Spinal cord (tissue), 10 donors: ENCODE data around the gene TBC1D30. TPM values are rescaled to one million over a fixed set of nuclear protein-coding genes. Genes with fewer than 3 reads are reported as not detected.

Experiments used
- DNase-seq, 6 donors: peaks; one replicate each; pipeline versions ENCODE4 v3.0.0 to v3.0.0-alpha.2; 2013 to 2015; ENCODE audit warnings: low spot score in 6 of 6, low read depth in 4 of 6
- H3K27ac ChIP-seq: one replicate; pipeline ENCODE4 v1.5.1; 2013; ENCODE audit warnings: low read depth, low read length, control low read depth
- H3K27me3 ChIP-seq: one replicate; pipeline ENCODE4 v1.6.1; 2013; ENCODE audit warnings: low read length; ENCODE audit not compliant: control insufficient read depth, insufficient read depth
- H3K36me3 ChIP-seq: one replicate; pipeline ENCODE4 v1.6.1; 2013; ENCODE audit warnings: low read length; ENCODE audit not compliant: control insufficient read depth, insufficient read depth
- H3K4me1 ChIP-seq: one replicate; pipeline ENCODE4 v1.6.1; 2013; ENCODE audit warnings: low read length; ENCODE audit not compliant: control insufficient read depth, insufficient read depth
- H3K4me3 ChIP-seq: one replicate; pipeline ENCODE4 v1.5.1; 2013; ENCODE audit warnings: low read depth, low read length, control low read depth
- H3K9me3 ChIP-seq: one replicate; pipeline ENCODE4 v1.6.1; 2013; ENCODE audit warnings: low read length; ENCODE audit not compliant: control insufficient read depth, insufficient read depth
- WGBS: methylation state at CpG from one replicate; pipeline ENCODE4 v1.1.5; 2013; ENCODE audit warnings: missing lambda C conversion rate; ENCODE audit not compliant: insufficient coverage; 5-methylcytosine and 5-hydroxymethylcytosine counted together
- polyA plus RNA-seq, 2 donors: library from polyadenylated mRNA; unstranded; fragments of 120-200 nt; gene quantifications; one replicate each; pipeline ENCODE4 v1.2.1, GENCODE V29; 2013; ENCODE audit not compliant: insufficient read length in 2 of 2
- total RNA-seq, 2 donors: library from RNA; depleted of rRNA in 1 of 2; stranded (reverse); fragments of 120-200 nt in 1 of 2; fragments of >200 nt in 1 of 2; gene quantifications; one replicate each; pipeline versions ENCODE4 v1.2.3 to v1.2.4, GENCODE V29; 2013 to 2014
- donor health status: healthy.

The TBC1D30 gene
- total and polyA plus RNA-seq, 4 donors = 9.0 to 21.1 (median 18.8) TPM

DNA sequence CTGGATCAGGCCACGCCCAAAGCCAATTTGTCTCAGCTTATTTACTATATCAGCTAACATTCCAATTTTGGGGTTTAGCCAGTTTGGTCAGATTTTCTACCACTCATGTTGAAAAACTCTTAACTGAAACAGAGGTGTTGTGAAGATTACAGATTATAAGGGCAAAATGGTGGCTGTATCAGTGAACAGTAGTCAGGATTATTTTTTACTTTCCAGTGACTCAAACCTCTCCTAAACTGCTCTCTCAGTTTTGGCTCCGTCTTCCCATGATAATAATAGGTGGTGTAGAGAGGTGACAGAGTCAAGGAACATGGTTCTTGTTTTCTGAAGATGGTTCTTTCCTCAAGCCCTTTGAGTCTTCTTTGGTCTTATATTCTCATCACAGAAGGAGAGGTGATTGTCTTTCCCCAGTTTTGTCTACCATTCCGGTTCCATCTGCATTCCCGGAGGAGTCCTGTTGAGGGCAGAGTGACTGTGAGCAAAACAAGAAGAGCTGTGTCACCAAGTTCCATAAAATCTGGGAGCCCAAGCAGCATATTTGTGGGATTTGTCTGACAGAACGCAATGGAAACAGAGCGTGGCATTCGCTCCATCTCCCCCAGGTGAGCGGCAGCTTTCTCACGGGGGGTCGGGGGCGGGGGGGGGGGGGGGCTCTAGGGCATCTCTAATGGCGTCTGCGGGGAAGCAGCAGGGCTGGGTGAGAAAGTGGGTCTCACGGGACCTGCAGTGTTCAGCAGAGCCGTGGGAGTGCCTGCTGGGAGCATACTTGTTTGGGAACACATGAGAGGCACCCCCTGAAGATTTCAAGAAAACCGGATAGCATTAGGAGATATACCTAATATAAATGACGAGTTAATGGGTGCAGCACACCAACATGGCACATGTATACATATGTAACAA lies 59.1 kb downstream of the TBC1D30 start:
- Histone ChIP-seq H3K4me1 (no peaks in the 10 kb centered on the region), H3K27ac (no peak overlapping the region), H3K4me3 (no peak overlapping the region), H3K9me3 (no peaks in the 10 kb centered on the region), H3K27me3 (no peaks in the 10 kb centered on the region), H3K36me3 (no peaks in the 10 kb centered on the region)
- WGBS = 59% methylated on average over 5 of the region's 17 CpGs
- DNase-seq = no peak

DNA sequence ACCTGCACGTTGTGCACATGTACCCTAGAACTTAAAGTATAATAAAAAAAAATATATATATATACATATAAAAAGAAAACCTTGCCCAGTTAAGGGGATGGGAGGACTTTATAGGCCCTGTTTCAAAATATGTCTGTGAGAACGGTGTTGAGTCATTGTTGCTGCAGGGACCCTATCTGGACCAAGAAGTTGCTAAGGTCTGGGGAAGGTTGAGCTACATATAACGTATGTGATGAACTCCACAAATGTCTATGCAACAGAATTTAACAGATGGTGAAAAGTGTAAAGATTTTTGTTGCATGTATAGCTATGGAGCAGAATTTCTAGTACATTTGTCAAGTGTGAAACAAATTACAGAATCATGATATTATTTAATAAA lies 59.7 kb downstream of the TBC1D30 start:
- Histone ChIP-seq H3K4me1 (no peaks in the 10 kb centered on the region), H3K36me3 (no peaks in the 10 kb centered on the region), H3K9me3 (no peaks in the 10 kb centered on the region), H3K27ac (no peak overlapping the region), H3K27me3 (no peaks in the 10 kb centered on the region), H3K4me3 (no peak overlapping the region)
- no peak for DNase-seq
- WGBS = 100% methylated on average over 1 of the region's 3 CpGs

DNA sequence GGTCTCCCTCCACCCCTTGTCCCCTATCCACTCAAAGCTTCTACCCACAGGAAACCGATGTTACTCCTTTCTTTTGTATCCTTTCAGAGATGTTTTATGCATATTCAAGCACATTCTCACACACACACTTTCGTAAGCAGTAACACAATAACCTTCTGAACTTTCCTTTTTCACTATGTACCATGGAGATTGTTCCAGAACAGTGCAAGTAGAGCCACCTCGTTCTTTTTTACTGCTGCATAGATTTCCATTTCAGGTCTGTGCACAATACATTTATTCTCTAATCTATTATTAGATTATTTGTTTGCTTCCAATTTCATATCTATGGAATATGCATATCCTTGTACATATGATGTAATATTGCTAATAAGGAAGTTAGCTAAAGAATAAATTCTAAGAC lies 60.3 kb downstream of the TBC1D30 start:
- H3K27me3 ChIP-seq = no peaks in the 10 kb centered on the region
- WGBS = 80% methylated on average over 1 of the region's 3 CpGs
- H3K4me1 ChIP-seq = no peaks in the 10 kb centered on the region
- DNase-seq = no peak
- no peak overlapping the region for H3K27ac ChIP-seq
- H3K36me3 ChIP-seq = no peaks in the 10 kb centered on the region
- H3K4me3 ChIP-seq = no peak overlapping the region
- H3K9me3 ChIP-seq = no peaks in the 10 kb centered on the region

DNA sequence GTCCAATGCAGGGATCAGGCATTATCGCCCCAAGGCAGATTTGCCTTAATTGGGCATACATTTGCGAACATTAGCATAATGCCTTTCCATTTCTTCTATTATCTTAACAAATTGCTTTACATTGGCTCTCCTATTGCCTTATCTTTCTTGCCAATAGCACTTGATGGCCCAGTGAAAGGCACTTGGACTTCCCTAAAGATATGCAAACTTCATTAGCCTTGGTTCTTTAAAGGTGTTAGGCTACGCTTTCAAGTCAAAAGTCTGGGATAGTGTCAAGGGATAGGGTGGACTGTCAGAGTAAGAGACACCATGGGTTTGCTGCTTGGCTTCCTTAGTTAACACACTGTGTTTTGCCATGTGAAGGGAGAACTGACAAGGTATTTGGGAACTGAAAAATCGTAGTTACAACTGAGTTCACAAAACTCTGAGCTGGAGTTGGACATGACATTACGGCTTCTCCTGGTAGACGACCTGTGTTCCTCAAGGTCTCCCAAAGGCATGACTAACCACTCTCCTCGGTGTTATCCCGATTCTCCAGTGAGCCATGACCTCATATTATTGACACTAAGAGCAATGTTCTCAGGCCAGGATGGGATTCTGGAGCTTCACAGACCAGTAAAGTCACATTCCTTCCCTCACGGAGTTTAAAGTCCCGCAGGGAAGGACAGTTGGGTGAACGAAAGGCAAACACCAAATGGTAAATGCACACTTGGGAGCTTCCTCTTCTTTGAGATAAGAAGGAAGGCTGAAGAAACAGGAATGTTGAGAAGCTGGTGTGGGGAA lies 65.2 kb downstream of the TBC1D30 start:
- no peaks in the 10 kb centered on the region for H3K9me3 ChIP-seq
- no peak overlapping the region for H3K4me3 ChIP-seq
- H3K4me1 ChIP-seq = no peaks in the 10 kb centered on the region
- no peaks in the 10 kb centered on the region for H3K27me3 ChIP-seq
- no peak for DNase-seq
- WGBS = 69% methylated on average over 7 of the region's 11 CpGs
- H3K27ac ChIP-seq = no peak overlapping the region
- H3K36me3 ChIP-seq = no peaks in the 10 kb centered on the region

DNA sequence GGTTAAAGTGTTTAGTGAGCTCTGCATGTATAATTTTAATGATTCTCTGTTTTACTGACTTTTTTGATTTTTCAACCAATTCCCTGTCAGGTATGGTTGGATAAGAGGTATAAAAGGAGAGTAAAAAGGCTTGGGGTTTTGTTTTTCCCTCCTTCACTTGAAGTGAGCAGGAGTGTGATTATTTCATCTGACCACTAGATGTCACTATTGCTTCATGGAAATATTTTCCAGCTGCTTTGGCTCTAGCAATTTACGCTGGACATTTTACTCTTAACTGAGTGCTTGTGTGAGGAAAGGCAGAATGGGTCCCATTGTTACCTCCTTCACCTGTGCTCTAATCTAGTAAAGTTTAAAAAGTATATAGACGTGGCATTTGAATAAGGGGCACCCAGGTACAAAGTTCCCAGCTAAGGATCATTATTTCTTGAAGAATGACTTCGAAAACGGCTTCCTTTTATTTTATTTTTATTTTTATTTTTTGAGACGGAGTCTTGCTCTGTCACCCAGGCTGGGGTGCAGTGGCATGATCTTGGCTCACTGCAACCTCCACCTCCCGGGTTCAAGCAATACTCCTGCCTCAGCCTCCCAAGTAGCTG lies 66.5 kb downstream of the TBC1D30 start:
- Histone ChIP-seq H3K9me3 (no peaks in the 10 kb centered on the region), H3K4me1 (no peaks in the 10 kb centered on the region), H3K27me3 (no peaks in the 10 kb centered on the region), H3K36me3 (no peaks in the 10 kb centered on the region), H3K27ac (no peak overlapping the region), H3K4me3 (no peak overlapping the region)
- DNase-seq = peak; percentile 38 to 94 (median 70)
- WGBS = no CpG with 5 or more reads among the region's 6 CpGs

DNA sequence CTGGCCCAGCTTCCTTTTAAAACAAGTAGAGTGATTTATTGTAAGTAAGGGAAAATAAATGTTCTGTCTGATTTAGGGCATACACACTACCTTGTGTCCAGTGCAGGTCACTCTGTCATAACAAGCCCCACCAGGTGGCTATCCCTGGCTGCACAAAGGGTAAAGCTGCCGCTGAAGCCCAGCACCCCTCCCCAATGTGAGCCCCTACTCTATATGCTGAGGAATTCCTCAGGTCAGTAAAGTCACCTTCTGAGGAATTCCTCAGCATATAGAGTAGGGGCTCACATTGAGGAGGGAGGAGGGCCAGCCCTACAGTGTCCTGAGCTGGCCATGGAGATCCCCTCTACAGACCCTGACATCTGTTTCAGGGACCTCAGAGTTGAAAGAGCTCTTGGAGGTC lies 67.2 kb downstream of the TBC1D30 start:
- Histone ChIP-seq H3K36me3 (no peaks in the 10 kb centered on the region), H3K4me1 (no peaks in the 10 kb centered on the region), H3K27me3 (no peaks in the 10 kb centered on the region), H3K27ac (no peak overlapping the region), H3K4me3 (no peak overlapping the region), H3K9me3 (no peaks in the 10 kb centered on the region)
- 20% methylated on average over 1 of the region's 1 CpG for WGBS
- no peak for DNase-seq

DNA sequence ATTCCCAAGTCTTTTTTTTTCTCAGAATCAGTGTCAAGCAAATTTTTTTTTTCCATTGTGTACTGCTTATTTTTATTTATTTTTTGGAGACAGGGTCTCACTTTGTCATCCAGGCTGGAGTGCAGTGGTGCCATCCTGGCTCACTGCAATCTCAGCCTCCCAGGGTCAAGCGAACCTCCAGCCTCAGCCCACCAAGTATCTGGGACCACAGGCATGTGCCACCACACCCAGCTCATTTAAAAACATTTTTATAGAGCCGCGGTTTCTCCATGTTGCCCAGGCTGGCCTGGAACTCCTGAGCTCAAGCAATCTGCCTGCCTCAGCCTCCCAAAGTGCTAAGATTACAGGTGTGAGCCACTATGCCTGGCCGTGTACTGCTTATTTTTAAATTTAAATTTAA lies 68.1 kb downstream of the TBC1D30 start:
- Histone ChIP-seq H3K27me3 (no peaks in the 10 kb centered on the region), H3K9me3 (no peaks in the 10 kb centered on the region), H3K4me3 (no peak overlapping the region), H3K27ac (no peak overlapping the region), H3K36me3 (no peaks in the 10 kb centered on the region), H3K4me1 (no peaks in the 10 kb centered on the region)
- no CpG with 5 or more reads among the region's 4 CpGs for WGBS
- DNase-seq = no peak

DNA sequence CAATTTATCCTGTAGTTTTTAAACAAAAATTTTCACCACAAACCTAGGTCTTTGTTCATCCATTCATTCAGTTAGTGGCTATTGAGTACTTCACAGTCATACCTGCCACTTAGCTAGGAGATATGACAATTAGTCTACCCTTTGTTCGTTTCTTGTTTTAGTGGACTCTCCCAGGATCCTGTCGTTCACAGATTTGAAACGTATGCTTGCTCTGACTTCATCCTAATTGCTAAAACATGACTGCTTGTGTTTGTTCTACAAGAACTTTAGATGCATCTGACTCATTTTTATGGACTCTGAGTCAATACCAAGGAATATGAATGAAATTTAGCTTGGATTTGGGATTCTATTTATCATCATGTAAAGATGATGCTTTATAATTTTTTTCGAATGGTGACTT lies 69.5 kb downstream of the TBC1D30 start:
- no CpG with 5 or more reads among the region's 4 CpGs for WGBS
- no peak for DNase-seq
- H3K27ac ChIP-seq = no peak overlapping the region

DNA sequence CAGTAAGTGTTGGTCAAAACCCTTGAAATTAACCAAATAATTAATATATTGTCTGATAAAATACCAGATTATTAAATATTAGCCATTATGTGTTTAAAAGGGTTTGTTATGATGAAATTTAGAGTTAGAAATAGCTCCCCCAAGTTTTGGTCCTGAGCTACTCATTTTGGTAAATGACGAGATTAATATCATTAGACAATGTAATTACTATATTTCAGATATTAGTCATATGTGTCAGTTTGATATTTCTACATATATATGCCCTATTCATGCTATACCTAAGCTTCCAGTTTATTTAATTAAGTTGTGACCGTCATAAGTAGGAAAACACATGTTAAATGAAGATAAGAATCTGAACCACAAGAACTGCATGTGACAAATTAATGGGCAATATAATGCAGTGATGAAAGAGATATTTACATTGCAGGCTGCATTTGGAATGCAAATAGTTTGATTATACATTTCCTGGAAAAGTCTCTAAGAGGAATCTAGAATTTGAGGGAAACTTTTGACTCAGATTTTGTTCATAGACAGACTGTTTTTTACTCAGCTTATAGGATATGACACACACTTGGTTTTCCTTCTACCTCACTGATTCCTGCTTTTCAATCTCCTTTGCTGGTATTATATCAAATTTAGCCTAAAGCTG lies 70.5 kb downstream of the TBC1D30 start:
- no peak overlapping the region for H3K4me3 ChIP-seq
- H3K36me3 ChIP-seq = no peaks in the 10 kb centered on the region
- no peak overlapping the region for H3K27ac ChIP-seq
- DNase-seq = no peak
- H3K27me3 ChIP-seq = no peaks in the 10 kb centered on the region
- WGBS = no CpG with 5 or more reads among the region's 2 CpGs
- H3K4me1 ChIP-seq = no peaks in the 10 kb centered on the region
- H3K9me3 ChIP-seq = no peaks in the 10 kb centered on the region

More for the DNA sequence above, 69.5 kb downstream of the TBC1D30 start:
- Histone ChIP-seq H3K36me3 (no peaks in the 10 kb centered on the region), H3K4me3 (no peak overlapping the region), H3K9me3 (no peaks in the 10 kb centered on the region), H3K4me1 (no peaks in the 10 kb centered on the region), H3K27me3 (no peaks in the 10 kb centered on the region)
